CD4-positive, alpha-beta T cell treated with Interleukin-15 for 4 hours (primary cell): Measurements from ENCODE around the gene MKRN2.
"Not testable (repeated sequence)": the region's sequence is repeated elsewhere in the genome, so short reads cannot be mapped to it uniquely, and the experiment has no call there.

Experiments
- DNase-seq: peaks from one replicate; pipeline ENCODE4 v3.0.0-alpha.2; 2020; ENCODE audit warnings: low spot score

Gene MKRN2

GRCh38 chr3:12630843-12631242, 74.0 kb downstream of the MKRN2 start:
- not testable (repeated sequence) for DNase-seq

GRCh38 chr3:12632523-12632922, 75.6 kb downstream of the MKRN2 start:
- DNase-seq = no peak

- no peak for DNase-seq
These were observed 76.2 kb downstream of the MKRN2 start for GRCh38 chr3:12633108-12633507.
